WTC11 (cell line): Measurements from ENCODE around the gene FPR3. TPM values are rescaled to one million over a fixed set of nuclear protein-coding genes. Genes with fewer than 3 reads are reported as not detected.

Experiments
- ATAC-seq: fragments of 200-7000 bp; cut with Tn5 transposase; 2 replicates; pipeline ENCODE4 v1.10.0; 2021; ENCODE audit warnings: mild to moderate bottlenecking, moderate library complexity
- CTCF ChIA-PET: fragments of 300-600 bp; sonication (Branson Sonifier 250); formaldehyde crosslinking; loops from one replicate; lab custom pipeline; 2021; ENCODE audit warnings: antibody characterized with exemption; lab: Charles Lee
- POLR2A ChIA-PET: fragments of 350-600 bp; sonication (Branson Sonifier 250); formaldehyde crosslinking; loops from one replicate; lab custom pipeline; 2021; ENCODE audit warnings: antibody characterized with exemption; lab: Charles Lee
- DNase-seq: peaks from one replicate; pipeline ENCODE4 v3.0.0; 2021; ENCODE audit warnings: low spot score
- H3K27ac Mint-ChIP-seq: 2 replicates; pipeline ENCODE4 v1.8.0; 2021; ENCODE audit warnings: mixed read lengths
- H3K27me3 Mint-ChIP-seq: 2 replicates; pipeline ENCODE4 v1.8.0; 2021; ENCODE audit warnings: low read depth, mild to moderate bottlenecking, moderate library complexity, mixed read lengths
- H3K36me3 Mint-ChIP-seq: 2 replicates; pipeline ENCODE4 v1.8.0; 2021; ENCODE audit warnings: mixed read lengths
- H3K4me1 Mint-ChIP-seq: 2 replicates; pipeline ENCODE4 v1.8.0; 2022; ENCODE audit warnings: mixed read lengths
- H3K4me3 Mint-ChIP-seq: 2 replicates; pipeline ENCODE4 v1.8.0; 2021; ENCODE audit warnings: mild to moderate bottlenecking, moderate library complexity, mixed read lengths
- H3K9me3 Mint-ChIP-seq: 2 replicates; pipeline ENCODE4 v1.8.0; 2021; ENCODE audit warnings: mixed read lengths
- AFF4 ChIP-seq: sonication (generic); formaldehyde crosslinking; IDR thresholded peaks from 2 replicates; pipeline ENCODE4 v1.8.1; 2023; ENCODE audit warnings: mild to moderate bottlenecking, missing genetic modification reagents, borderline replicate concordance
- FOXJ3 ChIP-seq: sonication (generic); formaldehyde crosslinking; IDR thresholded peaks from 2 replicates; pipeline ENCODE4 v1.9.0; 2021; ENCODE audit warnings: missing genetic modification reagents, mild to moderate bottlenecking, borderline replicate concordance
- GABPB1 ChIP-seq: sonication (generic); formaldehyde crosslinking; IDR thresholded peaks from 2 replicates; pipeline ENCODE4 v1.8.1; 2023; ENCODE audit warnings: mild to moderate bottlenecking, missing genetic modification reagents
- GRHL2 ChIP-seq: fragments of 250-450 bp; sonication (Bioruptor Pico); IDR thresholded peaks from 2 replicates; pipeline ENCODE4 v1.8.0; 2022; ENCODE audit warnings: mild to moderate bottlenecking, moderate library complexity; ENCODE audit not compliant: insufficient replicate concordance, severe bottlenecking
- HMGA2 ChIP-seq: fragments of 250-450 bp; sonication (Bioruptor Pico); IDR thresholded peaks from 2 replicates; pipeline ENCODE4 v1.4.0; 2021; ENCODE audit warnings: mild to moderate bottlenecking, moderate library complexity
- HMGXB4 ChIP-seq: sonication (generic); formaldehyde crosslinking; IDR thresholded peaks from 2 replicates; pipeline ENCODE4 v1.8.1; 2023; ENCODE audit warnings: mild to moderate bottlenecking, moderate library complexity, missing genetic modification reagents
- KAT7 ChIP-seq: sonication (generic); formaldehyde crosslinking; IDR thresholded peaks from 2 replicates; pipeline ENCODE4 v1.8.1; 2023; ENCODE audit warnings: missing genetic modification reagents, mild to moderate bottlenecking, borderline replicate concordance
- MAX ChIP-seq: sonication (generic); formaldehyde crosslinking; IDR thresholded peaks from 2 replicates; pipeline ENCODE4 v1.8.0; 2022; ENCODE audit warnings: mild to moderate bottlenecking, missing genetic modification reagents
- PREB ChIP-seq: sonication (generic); formaldehyde crosslinking; IDR thresholded peaks from 2 replicates; pipeline ENCODE4 v1.8.1; 2022; ENCODE audit warnings: mild to moderate bottlenecking, missing genetic modification reagents, moderate library complexity, borderline replicate concordance
- SP1 ChIP-seq: sonication (generic); formaldehyde crosslinking; conservative IDR thresholded peaks from 2 replicates; pipeline ENCODE4 v1.8.1; 2022; ENCODE audit warnings: missing genetic modification reagents
- STAT6 ChIP-seq: sonication (generic); formaldehyde crosslinking; conservative IDR thresholded peaks from 2 replicates; pipeline ENCODE4 v1.8.1; 2023; ENCODE audit warnings: mild to moderate bottlenecking, low read depth, missing genetic modification reagents, moderate library complexity
- TCF7 ChIP-seq: sonication (generic); formaldehyde crosslinking; IDR thresholded peaks from 2 replicates; pipeline ENCODE4 v1.8.0; 2022; ENCODE audit warnings: mild to moderate bottlenecking, low read depth, missing genetic modification reagents, moderate library complexity
- ZNF263 ChIP-seq: sonication (generic); formaldehyde crosslinking; IDR thresholded peaks from 2 replicates; pipeline ENCODE4 v1.8.1; 2022; ENCODE audit warnings: low read depth, mild to moderate bottlenecking, moderate library complexity, missing genetic modification reagents
- ZNF532 ChIP-seq: fragments of 250-450 bp; sonication (Bioruptor Pico); IDR thresholded peaks from 2 replicates; pipeline ENCODE4 v1.9.0; 2021; ENCODE audit warnings: mild to moderate bottlenecking, borderline replicate concordance
- total RNA-seq: library from RNA; stranded (reverse); gene quantifications from 3 replicates; pipeline ENCODE4 v1.2.3, GENCODE V29; 2021

FPR3 gene
- total RNA-seq, 1 experiment from 2014 or later: not detected

- peak; percentile 69 for TF ChIP-seq GABPB1 (CRISPR knock-in tag)
- TF ChIP-seq KAT7 (CRISPR knock-in tag): no peak
- no peak for DNase-seq
- Mint-ChIP-seq H3K27ac (no peak overlapping the region), H3K9me3 (peaks cover 72% of the 10 kb centered on the region), H3K4me1 (peaks cover 11% of the 10 kb centered on the region; the same call in 1 of the 2 replicates), H3K27me3 (no peaks in the 10 kb centered on the region), H3K4me3 (no peak overlapping the region), H3K36me3 (peaks cover 79% of the 10 kb centered on the region)
- CTCF ChIA-PET: no interaction called here
- POLR2A ChIA-PET: no interaction called here
- ATAC-seq: no peak
These were observed 13.5 kb downstream of the FPR3 start for GRCh38 chr19:51808333-51808986.

GRCh38 chr19:51809787-51810186, 14.8 kb downstream of the FPR3 start:
- POLR2A ChIA-PET: no interaction called here
- Mint-ChIP-seq H3K36me3 (peaks cover 86% of the 10 kb centered on the region), H3K27ac (no peak overlapping the region), H3K9me3 (peaks cover 79% of the 10 kb centered on the region), H3K4me3 (no peak overlapping the region), H3K27me3 (0 out of 2 replicates have a peak, but pooled peaks cover 2% of the 10 kb centered on the region), H3K4me1 (peaks cover 11% of the 10 kb centered on the region; the same call in 1 of the 2 replicates)
- CTCF ChIA-PET: no interaction called here
- DNase-seq (no peak), ATAC-seq (no peak)
- no peak for TF ChIP-seq HMGA2 (CRISPR knock-in tag)
- no peak for TF ChIP-seq ZNF532 (CRISPR knock-in tag)
- no peak for TF ChIP-seq AFF4

GRCh38 chr19:51810223-51810622, 15.3 kb downstream of the FPR3 start:
- CTCF ChIA-PET: no interaction called here
- Mint-ChIP-seq H3K4me3 (no peak overlapping the region), H3K27me3 (0 out of 2 replicates have a peak, but pooled peaks cover 2% of the 10 kb centered on the region), H3K27ac (no peak overlapping the region), H3K4me1 (peaks cover 11% of the 10 kb centered on the region; the same call in 1 of the 2 replicates), H3K36me3 (peaks cover 83% of the 10 kb centered on the region), H3K9me3 (peaks cover 79% of the 10 kb centered on the region)
- DNase-seq (no peak), ATAC-seq (no peak)
- POLR2A ChIA-PET: no interaction called here
- TF ChIP-seq HMGXB4 (CRISPR knock-in tag): no peak
- TF ChIP-seq SP1 (CRISPR knock-in tag): no peak
- TF ChIP-seq STAT6 (CRISPR knock-in tag): no peak
- TF ChIP-seq TCF7: no peak
- no peak for TF ChIP-seq ZNF263
- no peak for TF ChIP-seq GRHL2 (CRISPR knock-in tag)
- TF ChIP-seq PREB: no peak
- no peak for TF ChIP-seq MAX (CRISPR knock-in tag)
- TF ChIP-seq FOXJ3 (CRISPR knock-in tag): no peak
